H1 (cell line): ENCODE measurements around the gene EPHA8. TPM values are rescaled to one million over a fixed set of nuclear protein-coding genes. Genes with fewer than 3 reads are reported as not detected.

Experiments
- EGR1 ChIP-seq: IDR thresholded peaks from 2 replicates; pipeline ENCODE4 v1.6.1; 2011; ENCODE audit warnings: low read depth, low read length, borderline replicate concordance
- JUND ChIP-seq: IDR thresholded peaks from 2 replicates; pipeline ENCODE4 v1.6.1; 2011; ENCODE audit warnings: mild to moderate bottlenecking, improper control_type of control experiment, low read length
- KDM4A ChIP-seq: IDR thresholded peaks from one replicate; pipeline ENCODE4 v1.7.1; 2012; ENCODE audit warnings: low read depth, mild to moderate bottlenecking, moderate library complexity, low read length, inconsistent platforms; ENCODE audit not compliant: severe bottlenecking
- TCF12 ChIP-seq: IDR thresholded peaks from 2 replicates; pipeline ENCODE4 v1.6.1; 2011; ENCODE audit warnings: low read depth, mild to moderate bottlenecking, low read length
- polyA plus RNA-seq, 7 experiments: library from polyadenylated mRNA; depleted of rRNA in 3 of 7; stranded (reverse) in 5 of 7; unstranded in 2 of 7; fragments of >200 nt in 5 of 7; fragments of 200-250 nt in 2 of 7; gene quantifications; 1 replicate in 5 of 7; 2 replicates in 1 of 7; 4 replicates in 1 of 7; pipeline versions ENCODE4 v1.2.1 to v1.2.3, GENCODE V29; 2011 to 2013; ENCODE audit warnings: missing spikeins in 2 of 7, mixed read lengths in 2 of 7
- total RNA-seq: library from RNA; stranded (reverse); fragmentation: NEBNext Ultra II Directional; extraction: Animal tissue kit (Norgen Biotek cat#: 25700); gene quantifications from 2 replicates; pipeline ENCODE4 v1.2.1, GENCODE V29; 2021

The EPHA8 gene
- total and polyA plus RNA-seq, 2 of the 8 experiments (the other 6 are each of a cell fraction or from before 2014, with no cell fraction given) = 4.0 to 8.4 TPM

- TF ChIP-seq JUND (no peak), TCF12 (no peak), EGR1 (no peak), KDM4A (no peak)
These were observed 41.0 kb upstream of the EPHA8 start (continued) for GRCh38 chr1:22522221-22522743.
